BJ (cell line): ENCODE measurements around the gene YAF2. TPM values are rescaled to one million over a fixed set of nuclear protein-coding genes. Genes with fewer than 3 reads are reported as not detected.
"Not testable (repeated sequence)": the region's sequence is repeated elsewhere in the genome, so short reads cannot be mapped to it uniquely, and the experiment has no call there.

ENCODE experiments used
- CTCF ChIA-PET: fragments of 350-600 bp; formaldehyde crosslinking; extraction: SDS; loops from one replicate; lab custom pipeline; 2021; ENCODE audit warnings: antibody characterized with exemption, inconsistent platforms; lab: Yijun Ruan, JAX
- POLR2A ChIA-PET: fragments of 300-600 bp; sonication (Branson Sonifier 250); formaldehyde crosslinking; extraction: SDS; loops from one replicate; lab custom pipeline; 2021; ENCODE audit warnings: antibody characterized with exemption; lab: Charles Lee
- DNase-seq: peaks from one replicate; pipeline ENCODE4 v3.0.0-alpha.2; 2011; ENCODE audit warnings: low read depth
- H3K27me3 ChIP-seq: 2 replicates; pipeline ENCODE4 v1.6.0; 2011; ENCODE audit warnings: low read length; ENCODE audit not compliant: control insufficient read depth, insufficient read depth
- H3K36me3 ChIP-seq: 2 replicates; pipeline ENCODE4 v1.5.1; 2011; ENCODE audit warnings: low read length; ENCODE audit not compliant: control insufficient read depth, insufficient read depth
- H3K4me3 ChIP-seq: 2 replicates; pipeline ENCODE4 v1.5.1; 2011; ENCODE audit warnings: low read depth, mild to moderate bottlenecking, control low read depth, low read length
- CTCF ChIP-seq: IDR thresholded peaks from 2 replicates; pipeline ENCODE4 v1.5.1; 2011; ENCODE audit warnings: low read depth, mild to moderate bottlenecking, control low read depth, inconsistent platforms, low read length, moderate library complexity; ENCODE audit not compliant: insufficient read depth
- polyA plus RNA-seq: library from polyadenylated mRNA; depleted of rRNA; stranded (reverse); fragments of >200 nt; gene quantifications from 2 replicates; pipeline ENCODE4 v1.2.3, GENCODE V29; 2011

Gene YAF2
- polyA plus RNA-seq, 1 experiment = 10.0 TPM

DNA sequence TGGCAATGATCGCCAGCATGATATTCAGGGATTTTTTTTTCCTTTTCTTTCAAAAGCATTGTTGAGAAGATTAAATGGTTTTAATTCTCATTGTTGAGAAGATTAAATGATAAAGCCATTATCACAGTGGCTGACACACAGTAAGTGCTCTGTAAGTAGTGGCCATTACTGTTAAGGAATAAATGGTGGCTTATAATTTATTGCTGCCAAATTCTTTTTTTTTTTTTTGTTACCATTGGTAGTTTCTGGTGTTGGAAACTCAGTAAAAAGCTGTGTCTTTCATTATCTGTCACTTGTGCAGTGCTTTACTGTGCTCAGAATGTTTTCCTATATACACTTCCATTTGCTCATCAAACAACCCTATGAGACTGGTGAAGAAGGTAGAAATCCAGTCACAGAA is 15.3 kb downstream of the YAF2 start:
- H3K27me3 ChIP-seq = no peaks in the 10 kb centered on the region
- TF ChIP-seq CTCF = no peak
- ChIA-PET CTCF (no interaction called here), POLR2A (no interaction called here)
- DNase-seq = no peak
- no peaks in the 10 kb centered on the region for H3K36me3 ChIP-seq
- H3K4me3 ChIP-seq = no peak overlapping the region

GRCh38 chr12:42221726-42222125 is 16.3 kb downstream of the YAF2 start:
- ChIA-PET POLR2A (no interaction called here), CTCF (interaction anchor here (0.5 kb wide), 1 partner anchor 59 kb away, joined by 3 read pairs; no protein-coding TSS in a partner anchor)
- Histone ChIP-seq H3K27me3 (no peaks in the 10 kb centered on the region), H3K4me3 (no peak overlapping the region), H3K36me3 (no peaks in the 10 kb centered on the region)
- DNase-seq = no peak
- TF ChIP-seq CTCF = no peak

GRCh38 chr12:42217656-42218055 is 20.4 kb downstream of the YAF2 start:
- ChIA-PET CTCF (no interaction called here), POLR2A (no interaction called here)
- no peaks in the 10 kb centered on the region for H3K36me3 ChIP-seq
- no peak overlapping the region for H3K4me3 ChIP-seq
- no peaks in the 10 kb centered on the region for H3K27me3 ChIP-seq
- DNase-seq = no peak
- TF ChIP-seq CTCF = no peak

- ChIA-PET CTCF (interaction anchor here (0.7 kb wide), 1 partner anchor 16 kb away, joined by 3 read pairs; no protein-coding TSS in a partner anchor), POLR2A (no interaction called here)
- H3K4me3 ChIP-seq = no peak overlapping the region
- TF ChIP-seq CTCF = no peak
- no peaks in the 10 kb centered on the region for H3K36me3 ChIP-seq
- no peak for DNase-seq
- H3K27me3 ChIP-seq = no peaks in the 10 kb centered on the region
Measured at GRCh38 chr12:42216737-42217136, 21.3 kb downstream of the YAF2 start.

GRCh38 chr12:42215759-42216158 is 22.3 kb downstream of the YAF2 start:
- CTCF ChIA-PET, H3K36me3 ChIP-seq, H3K4me3 ChIP-seq, DNase-seq, H3K27me3 ChIP-seq, POLR2A ChIA-PET: not testable (repeated sequence)

GRCh38 chr12:42213954-42214426 is 24.1 kb downstream of the YAF2 start:
- Histone ChIP-seq H3K36me3 (no peaks in the 10 kb centered on the region), H3K27me3 (no peaks in the 10 kb centered on the region), H3K4me3 (no peak overlapping the region)
- POLR2A ChIA-PET = no interaction called here
- no peak for DNase-seq
- CTCF ChIA-PET = interaction anchor here (0.7 kb wide), 1 partner anchor 14 kb away, joined by 4 read pairs; no protein-coding TSS in a partner anchor
- no peak for TF ChIP-seq CTCF
